Measurements from ENCODE around the gene KRTAP3-1. TPM values are rescaled to one million over a fixed set of nuclear protein-coding genes. Genes with fewer than 3 reads are reported as not detected.

KRTAP3-1 gene
- total RNA-seq, 1 experiment from 2014 or later, result not detected

- H3K27ac ChIP-seq (ENCODE audit: low read depth, low read length), result no peak overlapping the region
- H4K20me1 ChIP-seq (ENCODE audit: insufficient read depth), result no peaks in the 10 kb centered on the region
- no peak for TF ChIP-seq SRF (IDR thresholded peaks at IDR 0.05; ENCODE audit: low read depth)
- no peak for TF ChIP-seq JUND (IDR thresholded peaks at IDR 0.05)
- TF ChIP-seq TCF7L2 (IDR thresholded peaks at IDR 0.05; ENCODE audit: borderline replicate concordance, extremely low read depth, insufficient read depth, insufficient read length), result no peak
- TF ChIP-seq ZNF274 (IDR thresholded peaks at IDR 0.05; ENCODE audit: low read depth, low read length), result no peak
- no peak for TF ChIP-seq POLR2A (IDR thresholded peaks at IDR 0.05; ENCODE audit: borderline replicate concordance, extremely low read depth, insufficient read depth, insufficient read length)
- TF ChIP-seq FOSL1 (IDR thresholded peaks at IDR 0.05; ENCODE audit: low read depth), result no peak
- no peak for TF ChIP-seq EZH2phosphoT487 (IDR thresholded peaks at IDR 0.05; ENCODE audit: borderline replicate concordance)
- no peak for TF ChIP-seq ZBTB33 (IDR thresholded peaks at IDR 0.05; ENCODE audit: extremely low read depth, insufficient replicate concordance, low read length)
- TF ChIP-seq ZFX (IDR thresholded peaks at IDR 0.05), result no peak
- TF ChIP-seq SIN3A (IDR thresholded peaks at IDR 0.05; ENCODE audit: low read depth), result no peak
- TF ChIP-seq EGR1 (IDR thresholded peaks at IDR 0.05; ENCODE audit: low read depth), result no peak
- no TSS peak for BruUV-seq (replicated peaks)
- ChIA-PET POLR2A (no interaction called here), CTCF (no interaction called here), RAD21 (ENCODE audit: low non-redundant PET in 1 of 2, low total read pairs in 2 of 2, uncharacterized antibody in 2 of 2, unreplicated experiment in 2 of 2) (no interaction called here)
- H3K9me2 ChIP-seq (ENCODE audit: insufficient read depth), result no peaks in the 10 kb centered on the region
- no peaks in the 10 kb centered on the region for H3K9me3 ChIP-seq (ENCODE audit: control insufficient read depth in 1 of 2, insufficient read depth in 1 of 2, low read depth in 1 of 2, low read length in 2 of 2)
- ATAC-seq (no peak), DNase-seq (ENCODE audit: low read depth, low spot score) (no peak)
- H3K27me3 ChIP-seq (ENCODE audit: insufficient read depth, low read length), result no peaks in the 10 kb centered on the region
- H3K4me2 ChIP-seq (ENCODE audit: low read length), result no peak overlapping the region
- H3K4me3 ChIP-seq (replicated peaks in 1 of 2; ENCODE audit: low read depth in 1 of 2, low read length in 2 of 2), result no peak overlapping the region
- intact Hi-C loops (cut with micrococcal nuclease), result no loop called here
- peaks cover 4% of the 10 kb centered on the region in 2 experiments; a peak in 3 of 4 replicates for H3K4me1 ChIP-seq (ENCODE audit: control insufficient read depth in 1 of 2, insufficient read depth in 2 of 2, low read length in 2 of 2)
- H3K36me3 ChIP-seq (ENCODE audit: control insufficient read depth in 1 of 2, insufficient read depth in 2 of 2, low read length in 2 of 2), result no peaks in the 10 kb centered on the region
- no peak overlapping the region for H2AFZ ChIP-seq (ENCODE audit: low read depth, low read length, poor library complexity, severe bottlenecking)
- no peak overlapping the region for H3K9ac ChIP-seq (ENCODE audit: low read length)
- no peaks in the 10 kb centered on the region for H3K79me2 ChIP-seq (ENCODE audit: insufficient read depth, low read length)
These were observed 28.3 kb downstream of the KRTAP3-1 start for GRCh38 chr17:40980596-40980995.
